ENCODE data around the gene ANKMY1. TPM values are rescaled to one million over a fixed set of nuclear protein-coding genes. Genes with fewer than 3 reads are reported as not detected.

Gene ANKMY1
- total RNA-seq, 2 experiments from 2014 or later: 50.9 to 53.2 TPM

GRCh38 chr2:240455647-240456446, 101.9 kb downstream of the ANKMY1 start:
- DNase-seq: no peak

GRCh38 chr2:240455272-240455646, 102.5 kb downstream of the ANKMY1 start:
- Mint-ChIP-seq H3K27ac (no peak overlapping the region), H3K4me1 (peaks cover 3% of the 10 kb centered on the region), H3K4me3 (no peak overlapping the region), H3K27me3 (peaks cover 47% of the 10 kb centered on the region), H3K36me3 (no peaks in the 10 kb centered on the region), H3K9me3 (no peaks in the 10 kb centered on the region)
- POLR2A ChIA-PET: no interaction called here
- no peak for ATAC-seq (ENCODE audit: low read depth)
- no peak for DNase-seq

More at GRCh38 chr2:240455647-240456446, 101.9 kb downstream of the ANKMY1 start:
- ATAC-seq (ENCODE audit: low read depth): no peak
- H3K9me3 Mint-ChIP-seq: no peaks in the 10 kb centered on the region
- H3K36me3 Mint-ChIP-seq: no peaks in the 10 kb centered on the region
- H3K27me3 Mint-ChIP-seq: peaks cover 41% of the 10 kb centered on the region
- H3K4me1 Mint-ChIP-seq: peaks cover 3% of the 10 kb centered on the region
- H3K27ac Mint-ChIP-seq: no peak overlapping the region
- POLR2A ChIA-PET: no interaction called here
- no peak overlapping the region for H3K4me3 Mint-ChIP-seq

GRCh38 chr2:240454106-240454901, 103.5 kb downstream of the ANKMY1 start:
- POLR2A ChIA-PET: no interaction called here
- no peaks in the 10 kb centered on the region for H3K36me3 Mint-ChIP-seq
- H3K9me3 Mint-ChIP-seq: no peaks in the 10 kb centered on the region
- DNase-seq (no peak), ATAC-seq (ENCODE audit: low read depth) (no peak)
- H3K4me3 Mint-ChIP-seq: peak overlapping the region; percentile 35
- H3K4me1 Mint-ChIP-seq: peaks cover 3% of the 10 kb centered on the region
- peaks cover 48% of the 10 kb centered on the region for H3K27me3 Mint-ChIP-seq
- H3K27ac Mint-ChIP-seq: no peak overlapping the region

- POLR2A ChIA-PET: no interaction called here
- DNase-seq: no peak
- Mint-ChIP-seq H3K4me1 (peaks cover 3% of the 10 kb centered on the region), H3K27me3 (peaks cover 48% of the 10 kb centered on the region), H3K27ac (no peak overlapping the region), H3K4me3 (peak overlapping the region; percentile 35), H3K9me3 (no peaks in the 10 kb centered on the region), H3K36me3 (no peaks in the 10 kb centered on the region)
- no peak for ATAC-seq (ENCODE audit: low read depth)
Measured at GRCh38 chr2:240453461-240454105, 104.2 kb downstream of the ANKMY1 start.

- POLR2A ChIA-PET: no interaction called here
- no peaks in the 10 kb centered on the region for H3K36me3 Mint-ChIP-seq
- H3K27ac Mint-ChIP-seq: no peak overlapping the region
- H3K9me3 Mint-ChIP-seq: no peaks in the 10 kb centered on the region
- peak; percentile 20 for ATAC-seq (ENCODE audit: low read depth)
- H3K4me3 Mint-ChIP-seq: no peak overlapping the region
- DNase-seq: no peak
- H3K4me1 Mint-ChIP-seq: peaks cover 3% of the 10 kb centered on the region
- H3K27me3 Mint-ChIP-seq: peaks cover 48% of the 10 kb centered on the region
Measured at GRCh38 chr2:240452462-240453256, 105.1 kb downstream of the ANKMY1 start.

GRCh38 chr2:240451791-240452461, 105.9 kb downstream of the ANKMY1 start:
- Mint-ChIP-seq H3K9me3 (no peaks in the 10 kb centered on the region), H3K36me3 (no peaks in the 10 kb centered on the region), H3K27me3 (peaks cover 44% of the 10 kb centered on the region), H3K4me1 (peaks cover 3% of the 10 kb centered on the region), H3K27ac (no peak overlapping the region), H3K4me3 (no peak overlapping the region)
- no peak for DNase-seq
- ATAC-seq (ENCODE audit: low read depth): no peak
- POLR2A ChIA-PET: no interaction called here

GRCh38 chr2:240451108-240451611, 106.6 kb downstream of the ANKMY1 start:
- Mint-ChIP-seq H3K4me3 (no peak overlapping the region), H3K27ac (no peak overlapping the region), H3K9me3 (no peaks in the 10 kb centered on the region), H3K4me1 (peaks cover 3% of the 10 kb centered on the region), H3K27me3 (peaks cover 37% of the 10 kb centered on the region), H3K36me3 (no peaks in the 10 kb centered on the region)
- POLR2A ChIA-PET: no interaction called here
- DNase-seq: no peak
- no peak for ATAC-seq (ENCODE audit: low read depth)

GRCh38 chr2:240450532-240451107, 107.2 kb downstream of the ANKMY1 start:
- peaks cover 3% of the 10 kb centered on the region for H3K4me1 Mint-ChIP-seq
- no peak overlapping the region for H3K27ac Mint-ChIP-seq
- no peak overlapping the region for H3K4me3 Mint-ChIP-seq
- H3K27me3 Mint-ChIP-seq: peaks cover 36% of the 10 kb centered on the region
- POLR2A ChIA-PET: no interaction called here
- H3K9me3 Mint-ChIP-seq: no peaks in the 10 kb centered on the region
- no peaks in the 10 kb centered on the region for H3K36me3 Mint-ChIP-seq
- ATAC-seq (ENCODE audit: low read depth): no peak
- DNase-seq: no peak

- DNase-seq: no peak
- Mint-ChIP-seq H3K4me3 (no peak overlapping the region), H3K9me3 (no peaks in the 10 kb centered on the region), H3K27ac (no peak overlapping the region), H3K4me1 (peaks cover 3% of the 10 kb centered on the region), H3K27me3 (peaks cover 31% of the 10 kb centered on the region), H3K36me3 (no peaks in the 10 kb centered on the region)
- ATAC-seq (ENCODE audit: low read depth): no peak
- POLR2A ChIA-PET: no interaction called here
Measured at GRCh38 chr2:240449764-240450531, 107.8 kb downstream of the ANKMY1 start.

GRCh38 chr2:240448387-240449274, 109.2 kb downstream of the ANKMY1 start:
- POLR2A ChIA-PET: no interaction called here
- H3K4me3 Mint-ChIP-seq: no peak overlapping the region
- H3K27me3 Mint-ChIP-seq: peaks cover 20% of the 10 kb centered on the region
- no peaks in the 10 kb centered on the region for H3K36me3 Mint-ChIP-seq
- no peak for ATAC-seq (ENCODE audit: low read depth)
- H3K4me1 Mint-ChIP-seq: peaks cover 3% of the 10 kb centered on the region
- H3K27ac Mint-ChIP-seq: no peak overlapping the region
- no peak for DNase-seq
- no peaks in the 10 kb centered on the region for H3K9me3 Mint-ChIP-seq

- POLR2A ChIA-PET: no interaction called here
- Mint-ChIP-seq H3K27me3 (peaks cover 20% of the 10 kb centered on the region), H3K4me3 (no peak overlapping the region), H3K36me3 (no peaks in the 10 kb centered on the region), H3K4me1 (peaks cover 3% of the 10 kb centered on the region), H3K27ac (no peak overlapping the region), H3K9me3 (no peaks in the 10 kb centered on the region)
- ATAC-seq (ENCODE audit: low read depth) (no peak), DNase-seq (no peak)
Measured at GRCh38 chr2:240447934-240448333, 109.9 kb downstream of the ANKMY1 start.

Data from activated naive CD8-positive, alpha-beta T cell treated with anti-CD3 and anti-CD28 coated beads, Interleukin-2, amount 10 ng/mL, durations not matched to agents 7 days and 5 days (primary cell).